HFF-Myc (cell line): ENCODE measurements around the gene MRPS30.

Experiments used
- DNase-seq: peaks from one replicate; pipeline ENCODE4 v3.0.0-alpha.2; 2011; ENCODE audit warnings: low read depth; ENCODE audit errors: extremely low read depth
- H3K4me3 ChIP-seq: replicated peaks from 2 replicates; pipeline ENCODE4 v1.5.1; 2011; ENCODE audit warnings: low read depth, mild to moderate bottlenecking, control low read depth, low read length
- TF ChIP-seq, protein P1 (sequence below): IDR thresholded peaks from 2 replicates; pipeline ENCODE4 v1.5.1; 2012; ENCODE audit warnings: mild to moderate bottlenecking, low read depth, low read length, control low read depth; ENCODE audit errors: missing control alignments

MRPS30 gene

DNA sequence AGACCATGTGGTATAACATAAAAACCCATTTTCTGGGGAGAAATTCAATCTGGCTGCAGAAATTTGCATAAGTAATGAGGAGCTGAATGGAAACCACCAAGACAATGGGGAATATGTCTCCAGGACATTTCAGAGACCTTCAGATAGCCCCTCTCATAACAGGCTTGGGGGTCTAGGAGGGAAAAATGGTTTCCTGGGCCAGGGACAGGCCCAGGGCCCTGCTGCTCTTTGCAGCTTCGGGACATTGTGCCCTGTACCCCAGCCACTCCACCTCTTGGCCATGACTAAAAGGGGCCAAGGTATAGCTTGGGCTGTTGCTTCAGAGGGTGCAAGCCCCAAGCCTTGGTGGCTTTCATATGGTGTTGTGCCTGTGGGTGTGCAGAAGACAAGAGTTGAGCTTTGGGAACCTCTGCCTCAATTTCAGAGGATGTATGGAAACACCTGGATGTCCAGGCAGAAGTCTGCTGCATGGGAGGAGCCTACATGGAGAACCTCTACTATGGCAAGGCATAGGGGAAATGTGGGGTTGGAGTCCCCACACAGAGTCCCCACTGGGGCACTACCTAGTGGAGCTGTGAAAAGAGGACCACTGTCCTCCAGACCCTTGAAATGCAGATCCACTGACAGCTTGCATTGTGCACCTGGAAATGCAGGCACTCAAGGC lies 30.4 kb downstream of the MRPS30 start:
- no peak for DNase-seq
- TF ChIP-seq, protein P1, sequence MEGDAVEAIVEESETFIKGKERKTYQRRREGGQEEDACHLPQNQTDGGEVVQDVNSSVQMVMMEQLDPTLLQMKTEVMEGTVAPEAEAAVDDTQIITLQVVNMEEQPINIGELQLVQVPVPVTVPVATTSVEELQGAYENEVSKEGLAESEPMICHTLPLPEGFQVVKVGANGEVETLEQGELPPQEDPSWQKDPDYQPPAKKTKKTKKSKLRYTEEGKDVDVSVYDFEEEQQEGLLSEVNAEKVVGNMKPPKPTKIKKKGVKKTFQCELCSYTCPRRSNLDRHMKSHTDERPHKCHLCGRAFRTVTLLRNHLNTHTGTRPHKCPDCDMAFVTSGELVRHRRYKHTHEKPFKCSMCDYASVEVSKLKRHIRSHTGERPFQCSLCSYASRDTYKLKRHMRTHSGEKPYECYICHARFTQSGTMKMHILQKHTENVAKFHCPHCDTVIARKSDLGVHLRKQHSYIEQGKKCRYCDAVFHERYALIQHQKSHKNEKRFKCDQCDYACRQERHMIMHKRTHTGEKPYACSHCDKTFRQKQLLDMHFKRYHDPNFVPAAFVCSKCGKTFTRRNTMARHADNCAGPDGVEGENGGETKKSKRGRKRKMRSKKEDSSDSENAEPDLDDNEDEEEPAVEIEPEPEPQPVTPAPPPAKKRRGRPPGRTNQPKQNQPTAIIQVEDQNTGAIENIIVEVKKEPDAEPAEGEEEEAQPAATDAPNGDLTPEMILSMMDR = no peak
- H3K4me3 ChIP-seq = no peak overlapping the region

DNA sequence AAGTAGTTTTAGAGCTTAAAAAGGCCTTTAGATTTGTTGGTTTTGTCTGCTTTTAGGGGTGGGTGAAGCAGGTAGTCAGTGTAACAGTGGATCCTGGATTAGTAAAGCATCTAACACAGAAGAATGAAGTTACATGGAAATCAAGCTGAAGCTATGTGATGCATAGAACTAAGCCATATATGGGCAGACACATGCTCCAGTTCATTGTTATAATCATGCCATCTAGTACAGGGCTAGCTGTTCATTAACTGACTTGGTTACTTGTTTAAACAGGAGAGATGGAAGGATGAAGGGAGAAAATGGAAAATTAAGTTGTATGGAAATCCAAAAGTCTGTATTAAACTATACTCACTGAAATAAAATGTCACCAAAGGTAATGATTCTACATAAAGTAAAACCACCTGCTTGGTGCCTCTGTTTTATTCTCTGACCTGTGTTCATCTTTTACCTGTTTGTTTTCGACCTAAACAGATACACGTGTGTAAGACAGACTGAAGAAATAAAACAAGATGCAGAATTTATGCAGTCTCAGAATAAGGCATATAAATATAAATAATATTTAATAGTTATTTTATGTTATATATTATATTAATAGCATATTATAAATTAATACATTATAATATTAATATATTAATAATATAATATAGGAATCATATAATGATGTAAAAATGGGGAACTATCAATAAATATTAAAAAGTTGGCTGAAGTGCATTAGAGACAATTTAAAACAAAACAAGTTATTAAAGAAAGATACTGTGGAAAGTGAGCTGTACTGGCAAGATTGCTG lies 33.9 kb downstream of the MRPS30 start:
- no peak for DNase-seq
- TF ChIP-seq, protein P1 = no peak
- no peak overlapping the region for H3K4me3 ChIP-seq

DNA sequence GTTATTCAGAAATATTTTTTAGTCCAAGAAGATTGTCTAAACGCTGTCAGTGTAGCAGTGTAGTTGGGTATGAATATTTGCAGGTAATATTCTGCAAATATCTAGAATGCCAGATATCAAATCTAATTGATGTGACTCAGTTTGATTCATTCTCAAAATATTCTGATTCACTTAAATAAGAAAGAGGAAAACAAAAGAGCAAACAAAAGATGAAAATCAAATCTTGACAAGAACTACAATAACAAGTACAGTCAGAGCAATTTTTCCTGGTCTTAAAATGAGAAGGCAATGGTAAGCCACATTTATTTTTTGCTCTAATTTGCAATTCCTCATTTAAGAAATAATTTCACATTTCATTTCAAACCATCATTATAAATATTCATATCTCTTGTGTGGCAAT lies 36.0 kb downstream of the MRPS30 start:
- H3K4me3 ChIP-seq = no peak overlapping the region
- TF ChIP-seq, protein P1 = no peak
- DNase-seq = no peak

DNA sequence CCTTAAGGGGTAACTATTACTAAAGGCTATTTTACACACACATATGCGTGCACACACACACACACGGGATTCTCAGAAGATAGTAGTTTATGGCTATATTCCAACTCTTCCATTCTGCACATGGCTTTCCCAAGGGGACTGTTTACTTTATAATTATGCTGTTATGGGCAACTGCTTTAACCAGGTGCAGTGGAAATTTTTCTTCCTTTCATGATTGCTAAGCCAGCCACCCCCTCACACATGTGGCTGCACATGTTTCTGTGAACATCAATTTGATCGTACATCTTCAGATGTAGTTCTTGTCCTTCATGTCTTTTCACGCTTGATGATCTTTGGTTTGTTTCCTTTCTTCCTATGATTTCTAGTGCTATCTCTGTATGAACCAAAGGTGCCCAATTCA lies 37.0 kb downstream of the MRPS30 start:
- DNase-seq = no peak
- TF ChIP-seq, protein P1 = no peak
- no peak overlapping the region for H3K4me3 ChIP-seq

DNA sequence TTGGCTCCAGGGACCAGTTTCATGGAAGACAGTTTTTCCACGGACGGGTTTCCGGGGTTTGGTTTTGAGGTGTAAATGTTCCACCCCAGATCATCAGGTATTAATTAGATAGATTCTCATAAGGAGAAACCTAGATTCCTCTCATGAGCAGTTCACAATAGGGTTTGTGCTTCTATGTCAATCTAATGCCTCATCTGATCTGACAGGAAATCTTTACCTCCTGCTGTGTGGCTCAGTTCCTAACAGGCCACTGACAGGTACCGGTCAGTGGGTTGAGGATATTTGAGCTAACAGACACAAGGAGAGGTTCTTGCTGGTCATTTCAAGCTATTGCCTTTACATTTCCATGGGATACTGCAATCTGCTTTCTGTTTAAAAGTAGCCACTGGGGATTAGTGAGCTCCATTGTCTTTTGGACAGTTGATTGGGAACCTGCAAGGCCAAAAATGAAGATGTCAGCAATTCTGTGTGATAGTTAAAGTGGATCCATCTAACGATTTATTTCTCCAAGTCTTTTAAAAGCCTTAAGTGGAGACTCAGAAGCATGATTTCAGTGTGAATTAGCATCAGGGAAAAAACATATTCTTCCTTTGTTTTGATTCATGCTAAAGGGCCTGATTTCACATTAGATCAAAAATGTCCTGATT lies 38.6 kb downstream of the MRPS30 start:
- DNase-seq = no peak
- H3K4me3 ChIP-seq = no peak overlapping the region
- TF ChIP-seq, protein P1 = no peak

DNA sequence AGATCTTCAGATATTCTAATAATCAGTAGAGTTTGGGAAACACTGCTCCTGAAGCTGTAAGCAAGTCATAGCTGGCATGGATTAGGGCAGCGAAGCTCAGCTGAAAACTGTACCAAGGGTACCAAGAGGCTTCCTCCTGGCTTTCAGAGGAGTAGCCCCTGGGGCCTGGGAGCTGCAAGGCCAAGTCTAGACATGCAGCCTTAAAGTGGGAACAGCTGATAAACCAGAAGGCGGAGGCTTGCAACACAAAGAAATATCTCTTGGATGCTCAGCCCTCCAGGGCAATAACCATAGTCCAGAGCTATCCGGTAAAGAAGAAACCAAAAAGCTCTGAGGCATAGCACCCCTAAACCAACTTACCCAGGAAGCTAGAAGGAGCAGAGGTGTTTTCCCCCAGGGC lies 51.5 kb downstream of the MRPS30 start:
- H3K4me3 ChIP-seq = no peak overlapping the region
- no peak for DNase-seq
- TF ChIP-seq, protein P1 = no peak
